GM10266 (cell line): Measurements from ENCODE around the gene IMMT.

Source experiments
- DNase-seq: peaks from one replicate; pipeline ENCODE4 v3.0.0; 2012; ENCODE audit errors: extremely low spot score
- TF ChIP-seq, protein P1 (sequence below): IDR thresholded peaks from 2 replicates; pipeline ENCODE4 v1.5.1; 2012; ENCODE audit warnings: mild to moderate bottlenecking, low read depth; ENCODE audit not compliant: control insufficient read depth, insufficient read depth; ENCODE audit errors: missing control alignments

IMMT gene

DNA sequence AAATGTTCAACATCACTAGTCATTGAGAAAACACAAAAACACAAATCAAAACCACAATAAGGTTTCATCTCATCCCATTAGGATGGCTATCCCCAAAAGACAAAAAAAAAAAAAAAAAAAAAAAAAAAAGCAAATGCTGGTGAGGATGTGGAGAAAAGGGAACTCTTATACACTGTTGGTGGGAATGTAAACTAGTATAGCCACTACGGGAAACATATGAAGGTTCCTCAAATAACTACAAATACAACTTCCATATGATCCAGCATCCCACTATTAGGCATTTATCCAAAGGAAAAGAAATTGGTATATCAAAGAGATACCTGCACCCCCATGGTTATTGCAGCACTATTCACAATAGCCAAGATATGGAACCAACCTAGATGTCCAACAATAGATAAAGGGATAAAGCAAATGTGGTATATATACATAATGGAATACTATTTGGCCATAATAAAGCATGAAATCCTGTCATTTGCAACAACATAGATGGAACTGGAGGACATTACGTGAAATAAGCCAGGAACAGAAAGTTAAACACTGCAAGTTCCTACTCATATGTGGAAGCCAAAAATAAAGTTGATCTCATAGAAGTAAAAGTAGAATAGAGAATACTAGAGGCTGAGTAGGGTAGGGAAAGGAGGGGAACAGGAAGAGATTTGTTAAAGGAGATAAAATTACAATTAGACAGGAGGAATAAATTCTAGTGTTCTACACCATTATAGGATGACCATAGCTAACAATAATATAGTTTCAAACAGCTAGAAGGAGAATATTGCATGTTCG lies 98.0 kb downstream of the IMMT start:
- TF ChIP-seq, protein P1, sequence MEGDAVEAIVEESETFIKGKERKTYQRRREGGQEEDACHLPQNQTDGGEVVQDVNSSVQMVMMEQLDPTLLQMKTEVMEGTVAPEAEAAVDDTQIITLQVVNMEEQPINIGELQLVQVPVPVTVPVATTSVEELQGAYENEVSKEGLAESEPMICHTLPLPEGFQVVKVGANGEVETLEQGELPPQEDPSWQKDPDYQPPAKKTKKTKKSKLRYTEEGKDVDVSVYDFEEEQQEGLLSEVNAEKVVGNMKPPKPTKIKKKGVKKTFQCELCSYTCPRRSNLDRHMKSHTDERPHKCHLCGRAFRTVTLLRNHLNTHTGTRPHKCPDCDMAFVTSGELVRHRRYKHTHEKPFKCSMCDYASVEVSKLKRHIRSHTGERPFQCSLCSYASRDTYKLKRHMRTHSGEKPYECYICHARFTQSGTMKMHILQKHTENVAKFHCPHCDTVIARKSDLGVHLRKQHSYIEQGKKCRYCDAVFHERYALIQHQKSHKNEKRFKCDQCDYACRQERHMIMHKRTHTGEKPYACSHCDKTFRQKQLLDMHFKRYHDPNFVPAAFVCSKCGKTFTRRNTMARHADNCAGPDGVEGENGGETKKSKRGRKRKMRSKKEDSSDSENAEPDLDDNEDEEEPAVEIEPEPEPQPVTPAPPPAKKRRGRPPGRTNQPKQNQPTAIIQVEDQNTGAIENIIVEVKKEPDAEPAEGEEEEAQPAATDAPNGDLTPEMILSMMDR: no peak
- no peak for DNase-seq

DNA sequence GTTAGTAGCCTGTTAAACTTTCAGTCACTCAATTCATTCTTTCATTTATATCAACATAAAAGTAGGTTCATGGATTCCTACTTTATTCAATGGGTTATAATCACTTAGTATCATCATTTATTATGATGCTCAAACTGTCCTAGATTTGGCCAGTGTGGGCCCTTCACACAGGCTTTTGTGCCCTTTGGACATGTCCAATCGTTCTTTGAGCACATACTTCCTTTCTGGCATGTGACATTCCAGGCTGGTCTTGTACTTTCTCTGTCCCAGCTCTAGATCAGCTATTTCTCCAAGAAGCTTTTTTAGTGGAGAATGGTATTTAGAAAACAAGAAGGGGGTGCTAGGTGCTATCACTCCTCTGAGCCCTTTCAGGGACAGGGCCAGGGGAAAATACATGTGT lies 101.0 kb downstream of the IMMT start:
- DNase-seq: no peak
- TF ChIP-seq, protein P1: no peak
